Activated CD4-positive, alpha-beta T cell treated with anti-CD3 and anti-CD28 coated beads for 4 hours (primary cell): ENCODE data around the gene ZNHIT3.
"Not testable (repeated sequence)": the region's sequence is repeated elsewhere in the genome, so short reads cannot be mapped to it uniquely, and the experiment has no call there.

Source experiments
- DNase-seq, 2 donors: peaks; one replicate each; pipeline ENCODE4 v3.0.0-alpha.2; 2020

ZNHIT3 gene

GRCh38 chr17:36486204-36487194 lies at the start of gene ZNHIT3:
Gene ZNHIT3, plus strand, starts transcription at chr17:36486681. Its CDS starts 19 bp downstream, at chr17:36486700.
- peak; percentile 86 to 87 for DNase-seq

GRCh38 chr17:36441792-36442191 lies 44.7 kb upstream of the ZNHIT3 start:
- not testable (repeated sequence) for DNase-seq

DNA sequence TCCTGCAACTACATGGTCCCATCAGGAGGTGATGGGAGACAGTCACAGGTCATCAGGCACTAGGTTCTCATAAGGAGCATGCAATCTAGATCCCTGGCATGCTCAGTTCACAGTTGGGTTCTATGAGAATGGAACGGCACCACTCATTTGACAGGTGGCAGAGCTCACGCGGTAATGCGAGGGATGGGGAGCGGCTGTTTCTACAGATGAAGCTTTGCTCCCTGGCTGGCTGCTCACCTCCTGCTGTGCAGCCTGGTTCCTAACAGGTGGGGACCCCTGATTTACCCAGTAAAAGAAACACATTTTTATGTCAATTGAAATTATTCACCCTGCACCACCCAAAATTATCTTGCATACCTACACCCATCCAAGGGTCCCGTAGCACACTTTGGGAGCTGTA lies 42.7 kb upstream of the ZNHIT3 start:
- DNase-seq = no peak

DNA sequence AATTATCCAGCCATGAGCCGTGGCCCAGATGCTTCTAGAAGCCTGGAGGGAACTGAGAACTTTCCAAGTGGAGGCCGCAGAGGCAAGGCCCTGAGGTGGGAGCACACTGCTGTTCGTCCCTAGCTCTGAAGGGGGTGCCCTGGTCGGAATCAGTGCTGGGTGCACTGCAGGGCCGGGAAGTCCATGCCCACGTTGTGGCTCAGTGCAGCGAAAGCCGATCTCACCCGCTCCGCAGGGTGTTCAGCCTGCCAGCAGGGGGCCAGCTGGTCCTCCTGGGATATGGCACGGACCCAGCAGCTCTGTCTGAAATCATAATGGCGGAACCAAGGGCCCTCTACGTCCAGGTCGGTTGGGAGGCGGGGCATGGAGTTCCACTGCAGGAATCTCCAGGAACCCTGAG lies 36.5 kb upstream of the ZNHIT3 start:
- not testable (repeated sequence) for DNase-seq

- not testable (repeated sequence) for DNase-seq
These were observed 33.6 kb upstream of the ZNHIT3 start for GRCh38 chr17:36452888-36453287.

DNA sequence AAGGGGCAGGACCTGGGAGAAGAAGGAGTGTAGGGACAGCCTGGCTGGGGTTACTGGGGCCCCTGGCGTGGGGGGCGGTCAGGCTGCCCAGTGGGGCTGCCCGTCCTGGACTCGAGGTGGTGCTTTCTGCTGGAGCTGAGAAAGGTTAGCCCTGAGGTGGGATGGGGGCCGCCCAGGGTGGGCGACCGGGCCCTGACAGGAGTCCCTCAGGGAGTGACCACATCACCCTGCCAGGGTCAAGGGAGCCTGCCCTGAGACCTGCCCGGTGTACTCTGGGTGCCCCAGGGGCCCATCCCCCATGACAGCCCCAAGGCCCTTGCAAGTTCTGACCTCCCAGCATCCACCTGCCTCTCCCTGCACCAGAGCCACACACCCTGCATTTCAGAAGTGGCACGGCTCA lies 28.8 kb upstream of the ZNHIT3 start:
- not testable (repeated sequence) for DNase-seq

- DNase-seq = no peak
These were observed 27.4 kb upstream of the ZNHIT3 start for GRCh38 chr17:36459045-36459444.

DNA sequence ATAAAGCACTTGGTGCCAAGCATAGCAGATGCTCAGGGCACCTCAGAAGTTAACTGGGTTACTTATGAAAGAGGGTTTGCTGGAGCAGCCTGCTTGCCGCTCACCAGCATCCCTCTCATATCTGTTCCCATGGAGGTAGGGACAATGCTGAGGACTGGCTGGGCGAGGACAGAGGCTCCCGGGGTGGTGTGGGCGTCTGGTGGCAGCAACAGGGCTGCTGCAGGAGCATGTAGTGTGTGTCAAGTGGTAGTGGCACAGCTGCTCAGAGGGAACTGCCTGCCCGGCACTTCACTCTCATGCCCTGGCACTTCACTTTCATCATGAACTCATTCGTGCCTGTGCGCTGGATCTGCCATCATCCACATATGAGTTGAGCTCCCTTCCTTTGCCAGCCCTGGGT lies 26.9 kb upstream of the ZNHIT3 start:
- no peak for DNase-seq

- DNase-seq = no peak
These were observed 26.1 kb upstream of the ZNHIT3 start for GRCh38 chr17:36460265-36460937.

DNA sequence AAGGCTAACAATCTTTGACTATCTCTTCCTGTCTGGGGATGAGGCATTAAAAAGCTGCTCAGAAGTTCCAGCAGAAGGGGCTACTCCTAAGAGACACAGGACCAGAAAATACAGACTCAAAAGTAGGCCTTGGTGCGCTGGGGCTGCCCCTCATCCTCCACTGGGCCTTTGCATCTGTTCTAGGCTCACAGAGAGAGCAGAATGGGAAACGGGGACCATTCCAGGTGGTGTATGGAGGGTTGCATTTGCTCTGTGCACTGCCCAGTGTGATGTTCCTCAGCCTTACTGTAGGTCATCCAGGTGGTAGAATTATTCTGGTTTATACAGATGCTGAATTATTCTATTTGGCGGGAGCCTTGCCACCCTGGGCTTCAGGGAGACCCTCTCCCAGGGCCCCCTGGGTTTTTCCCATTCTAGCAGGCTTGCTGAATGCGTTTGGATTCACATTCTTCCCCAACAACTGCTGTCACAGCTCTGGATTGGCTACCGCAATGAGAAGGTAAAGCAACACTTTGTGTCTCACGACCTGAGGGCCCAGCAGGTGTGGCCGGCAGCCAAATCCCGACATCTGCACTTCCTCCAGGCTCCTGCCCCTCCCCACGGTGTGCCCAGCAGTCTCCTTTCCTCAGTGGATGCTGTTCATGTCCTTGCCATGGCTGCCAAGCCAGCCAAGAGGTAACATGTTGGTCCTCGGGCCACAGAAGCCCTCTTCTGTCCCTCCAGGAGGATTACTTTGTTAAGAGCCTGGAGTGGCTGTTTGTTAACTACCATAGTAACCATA lies 25.0 kb upstream of the ZNHIT3 start:
- DNase-seq = no peak

- DNase-seq = peak in 1 of 2 donors; percentile 8
These were observed 22.3 kb upstream of the ZNHIT3 start for GRCh38 chr17:36463916-36464764.

DNA sequence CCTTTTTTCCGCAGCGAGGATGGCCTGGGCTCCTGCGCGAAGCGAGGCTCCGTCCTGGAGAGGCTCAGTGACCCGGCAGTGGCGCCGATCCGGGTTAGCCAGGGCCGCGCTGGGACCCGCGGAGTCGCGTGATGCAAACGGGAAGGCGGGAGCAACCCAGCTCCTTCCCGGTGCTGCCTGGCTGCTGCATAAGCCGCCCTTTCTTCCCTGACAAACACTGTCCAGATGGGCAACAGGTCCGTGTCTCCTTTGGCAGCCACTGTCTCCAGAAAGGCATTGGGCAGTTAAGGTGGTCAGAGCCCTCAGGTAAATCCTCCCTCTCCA lies 21.8 kb upstream of the ZNHIT3 start:
- DNase-seq = no peak

DNA sequence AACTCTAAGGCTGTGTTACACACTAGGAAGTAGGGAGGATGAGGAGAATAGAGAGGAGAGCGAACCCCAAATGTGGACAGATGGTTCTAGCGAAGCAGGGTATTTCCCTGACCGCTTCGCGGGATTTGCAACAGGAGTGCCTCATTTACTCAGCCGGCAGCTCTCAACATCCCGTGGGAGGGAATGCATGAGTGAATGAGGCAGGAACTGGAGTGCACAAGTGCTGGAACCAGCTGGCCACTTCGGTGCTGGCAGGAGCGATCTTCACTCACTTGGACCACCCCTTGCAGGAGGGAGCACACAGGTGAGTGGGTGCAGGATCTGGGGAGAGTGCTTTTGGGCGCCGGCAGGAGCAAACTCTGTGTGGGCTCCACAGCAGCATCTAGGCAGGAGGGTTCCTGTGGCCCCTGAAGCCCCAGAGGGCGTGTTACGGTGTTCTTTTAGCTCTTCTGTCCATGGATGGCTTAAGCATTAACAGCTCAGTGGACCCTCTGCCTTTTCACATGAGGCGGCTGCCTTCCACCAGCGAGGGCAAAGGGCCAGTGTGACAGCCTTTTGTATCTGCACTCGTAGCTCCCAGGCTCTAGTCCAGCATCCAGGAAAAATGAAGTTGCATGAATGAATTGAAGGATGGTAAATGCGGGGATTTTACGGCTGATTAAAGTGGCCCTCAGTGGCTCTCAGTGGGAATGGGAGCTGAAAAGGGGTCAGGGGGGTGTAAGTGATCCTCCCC lies 17.4 kb upstream of the ZNHIT3 start:
- DNase-seq = no peak

GRCh38 chr17:36469733-36470132 lies 16.7 kb upstream of the ZNHIT3 start:
- DNase-seq = no peak

DNA sequence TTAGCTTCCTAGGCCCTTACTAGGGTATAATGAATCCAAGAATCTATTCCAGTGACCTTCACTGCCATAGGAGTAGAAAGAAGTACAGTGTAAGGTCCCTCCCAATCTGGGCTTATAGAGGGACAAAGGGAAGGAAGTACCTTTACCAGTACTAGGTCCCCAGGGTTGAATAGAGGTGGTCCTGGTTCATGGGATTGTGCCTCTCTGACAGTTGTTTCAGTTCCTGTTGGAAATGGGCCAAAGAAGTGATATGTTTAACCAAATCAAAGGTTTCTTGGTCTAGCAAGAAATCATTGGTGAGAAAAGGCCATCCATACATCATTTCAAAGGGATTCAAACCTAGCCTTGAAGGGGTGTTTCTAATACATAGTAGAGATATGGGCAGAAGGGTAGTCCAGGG lies 16.0 kb upstream of the ZNHIT3 start:
- no peak for DNase-seq

- no peak for DNase-seq
These were observed 11.9 kb upstream of the ZNHIT3 start for GRCh38 chr17:36474571-36474970.

DNA sequence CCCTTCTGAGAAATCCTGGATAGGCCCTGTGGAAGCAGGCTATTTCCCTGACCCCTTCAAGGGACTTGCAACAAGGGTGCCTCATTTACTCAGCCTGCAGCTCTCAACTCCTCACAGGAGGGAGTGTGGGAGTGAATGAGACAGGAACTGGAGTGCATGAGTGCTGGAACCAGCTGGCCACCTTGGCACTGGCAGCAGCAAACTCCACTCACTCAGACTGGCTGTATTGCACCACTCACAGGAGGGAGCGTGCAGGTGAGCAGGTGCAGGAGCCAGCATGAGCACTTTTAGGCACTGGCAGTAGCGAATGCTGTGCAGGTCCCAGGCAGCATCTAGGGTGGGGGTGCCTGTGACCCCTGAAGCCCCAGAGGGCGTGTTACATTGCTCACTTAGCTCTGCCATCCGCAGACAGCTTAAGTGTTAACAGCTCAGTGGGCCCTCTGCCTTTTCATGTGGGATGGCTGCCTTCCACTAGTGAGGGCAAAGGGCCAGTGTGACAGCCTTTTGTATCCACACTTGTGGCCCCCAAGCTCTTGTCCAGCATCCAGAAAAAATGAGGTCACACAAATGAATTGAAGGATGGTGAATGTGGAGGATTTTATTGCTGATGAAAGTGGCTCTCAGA lies 11.0 kb upstream of the ZNHIT3 start:
- DNase-seq = no peak

DNA sequence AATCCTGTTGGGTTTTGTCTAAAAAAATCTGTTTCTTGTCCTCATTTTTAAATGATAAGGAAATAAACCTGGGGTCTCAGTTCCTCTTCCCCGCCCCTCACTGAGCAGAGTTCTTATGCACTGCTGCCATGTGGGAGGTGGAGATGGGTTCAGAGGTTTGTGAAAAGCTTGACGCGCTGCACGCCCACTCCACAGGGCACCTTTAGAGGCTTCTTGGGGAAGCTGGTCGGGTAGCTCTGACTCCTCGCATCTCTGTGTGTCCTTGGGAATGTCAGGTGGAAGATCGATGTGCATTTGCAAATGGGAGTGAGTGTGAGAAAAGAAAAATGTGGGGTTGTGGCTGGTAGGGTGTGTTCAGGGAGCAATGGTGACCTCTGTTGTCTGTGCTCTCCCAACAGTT lies 4.7 kb upstream of the ZNHIT3 start:
- no peak for DNase-seq

DNA sequence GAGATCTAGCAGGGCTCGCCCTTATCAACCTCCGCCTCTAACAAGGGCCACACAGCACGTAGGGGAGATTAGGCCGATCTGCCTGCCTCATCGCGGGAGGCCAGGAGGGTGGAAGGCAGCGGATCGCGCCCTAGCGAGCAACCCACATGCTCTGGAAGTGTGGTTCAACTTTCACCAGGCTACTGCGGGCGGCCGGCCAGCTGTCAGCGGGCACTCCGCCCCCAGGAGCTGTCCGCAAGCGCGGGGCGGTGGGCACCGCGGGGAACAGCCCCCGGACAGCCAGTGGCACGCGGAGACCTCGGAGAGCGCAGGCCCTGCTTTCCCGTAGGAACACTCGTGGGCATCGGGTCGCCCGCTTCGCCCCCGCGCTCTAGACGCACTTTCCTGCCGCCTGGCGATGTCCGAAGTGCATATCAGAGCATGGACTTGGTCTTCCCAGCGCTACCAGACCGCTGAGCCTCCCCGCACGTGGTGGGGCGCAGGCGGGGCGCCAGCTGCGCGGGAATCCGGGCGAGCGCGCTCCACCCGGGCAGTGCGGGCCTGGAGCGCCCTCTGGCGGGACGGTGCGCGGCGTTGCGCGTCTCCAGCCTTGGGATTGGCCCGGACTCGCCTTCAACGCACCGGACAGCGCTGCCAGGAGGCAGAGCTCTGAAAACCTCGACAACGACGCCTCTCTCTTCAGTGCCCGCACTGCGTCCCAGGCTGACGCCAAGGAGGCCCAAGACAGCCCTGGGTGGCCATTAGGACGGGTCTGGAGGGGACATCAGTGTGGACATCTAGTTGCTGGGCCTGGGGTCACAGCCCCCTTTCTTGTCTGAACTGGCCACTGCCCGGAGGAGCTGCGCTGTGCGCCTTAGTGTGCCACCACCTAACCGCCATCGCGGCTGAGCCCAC lies 3.6 kb upstream of the ZNHIT3 start:
- peak; percentile 71 to 78 for DNase-seq

GRCh38 chr17:36484021-36484420 lies 2.5 kb upstream of the ZNHIT3 start:
- DNase-seq = not testable (repeated sequence)
